ENCODE measurements around the gene C5orf52.
"Not testable (repeated sequence)": the region's sequence is repeated elsewhere in the genome, so short reads cannot be mapped to it uniquely, and the experiment has no call there.

C5orf52 gene

GRCh38 chr5:157727858-157728257, 56.5 kb downstream of the C5orf52 start:
- DNase-seq: not testable (repeated sequence)

Data from NCI-H446 treated with DMSO at 0.1 percent for 48 hours (cell line).